Activated B cell treated with CpG ODN at 0.5 μM for 24 hours (primary cell): ENCODE data around the gene SP3. TPM values are rescaled to one million over a fixed set of nuclear protein-coding genes. Genes with fewer than 3 reads are reported as not detected.

Source experiments
- ATAC-seq: fragments of 200-7000 bp; cut with Tn5 transposase; one replicate; pipeline ENCODE4 v1.10.0; 2021; ENCODE audit warnings: low read depth, mild to moderate bottlenecking, moderate library complexity
- CTCF ChIA-PET: fragments of 350-600 bp; sonication (Branson Sonifier 250); formaldehyde crosslinking; loops from one replicate; lab custom pipeline; 2021; ENCODE audit warnings: antibody characterized with exemption; lab: Charles Lee
- POLR2A ChIA-PET: fragments of 350-600 bp; sonication (Branson Sonifier 250); formaldehyde crosslinking; loops from one replicate; lab custom pipeline; 2021; ENCODE audit warnings: antibody characterized with exemption; lab: Charles Lee
- DNase-seq: peaks from one replicate; pipeline ENCODE4 v3.0.0; 2022
- H3K27ac Mint-ChIP-seq: one replicate; pipeline ENCODE4 v1.8.0; 2020; ENCODE audit warnings: mixed read lengths
- H3K27me3 Mint-ChIP-seq: one replicate; pipeline ENCODE4 v1.8.0; 2021; ENCODE audit warnings: mixed read lengths
- H3K36me3 Mint-ChIP-seq: one replicate; pipeline ENCODE4 v1.8.0; 2021; ENCODE audit warnings: low read depth, mixed read lengths
- H3K4me1 Mint-ChIP-seq: one replicate; pipeline ENCODE4 v1.8.0; 2021; ENCODE audit warnings: mixed read lengths
- H3K4me3 Mint-ChIP-seq: one replicate; pipeline ENCODE4 v1.8.0; 2020; ENCODE audit warnings: mild to moderate bottlenecking, mixed read lengths
- H3K9me3 Mint-ChIP-seq: one replicate; pipeline ENCODE4 v1.8.0; 2020; ENCODE audit warnings: mixed read lengths
- intact Hi-C: fragments of 100-400 bp; cut with micrococcal nuclease; formaldehyde crosslinking; loops from one replicate; pipeline ENCODE4 v1.15.1; 2024
- total RNA-seq: library from RNA; stranded (reverse); gene quantifications from 2 replicates; pipeline ENCODE4 v1.2.3, GENCODE V29; 2022
- TF ChIP-seq, protein P1 (sequence below): fragments of 200-600 bp; IDR thresholded peaks from one replicate; pipeline ENCODE4 v1.8.0; 2022; ENCODE audit warnings: antibody characterized with exemption, mild to moderate bottlenecking

Gene SP3
- total RNA-seq, 1 donor from 2014 or later = 139 TPM

DNA sequence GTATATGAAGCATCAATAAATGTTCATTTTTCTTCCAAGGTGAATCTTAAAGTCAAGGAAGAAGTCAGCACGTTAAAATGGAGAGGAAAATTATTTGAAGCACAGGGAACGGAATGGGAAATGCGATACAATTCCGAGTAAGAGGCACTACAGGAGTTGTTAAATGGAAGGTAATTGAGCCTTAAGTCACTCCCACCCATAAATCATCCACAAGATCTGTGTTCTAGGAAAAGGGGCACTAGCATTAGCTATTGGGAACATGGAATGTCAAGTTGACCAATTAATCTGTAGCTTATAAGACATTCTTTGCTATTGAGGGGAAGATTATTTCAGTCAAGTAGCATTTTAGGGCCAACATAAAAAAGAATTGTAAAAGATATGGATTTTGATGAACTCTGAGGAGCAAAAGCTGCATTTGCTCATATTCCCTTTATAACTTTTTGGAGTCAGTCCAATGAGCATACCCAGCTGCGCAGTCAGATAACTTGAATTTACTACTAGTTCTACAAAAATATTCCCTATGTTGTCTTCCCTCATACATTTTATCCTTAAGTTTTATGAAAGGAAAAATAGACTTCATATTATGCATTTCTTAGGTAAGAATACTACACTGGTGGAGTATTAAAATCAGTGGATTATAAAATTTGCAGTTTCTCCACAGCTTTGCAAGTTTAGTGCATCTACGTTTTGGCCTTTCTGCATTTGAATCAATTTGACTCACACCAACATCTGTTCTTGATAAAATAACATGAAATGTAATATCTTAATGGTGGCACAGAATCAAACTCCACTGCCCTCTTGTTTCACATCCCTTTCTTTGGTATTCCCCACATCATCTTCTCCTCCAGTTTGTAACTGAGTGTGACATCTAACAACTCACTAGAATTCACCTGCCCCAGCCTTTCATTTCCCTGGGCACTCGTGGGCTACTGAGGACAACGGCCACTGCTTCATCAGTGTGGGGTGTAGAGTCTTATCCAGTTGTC is 95.6 kb downstream of the SP3 start:
- Mint-ChIP-seq H3K9me3 (no peaks in the 10 kb centered on the region), H3K4me1 (peaks cover 34% of the 10 kb centered on the region)
- no peak for DNase-seq

DNA sequence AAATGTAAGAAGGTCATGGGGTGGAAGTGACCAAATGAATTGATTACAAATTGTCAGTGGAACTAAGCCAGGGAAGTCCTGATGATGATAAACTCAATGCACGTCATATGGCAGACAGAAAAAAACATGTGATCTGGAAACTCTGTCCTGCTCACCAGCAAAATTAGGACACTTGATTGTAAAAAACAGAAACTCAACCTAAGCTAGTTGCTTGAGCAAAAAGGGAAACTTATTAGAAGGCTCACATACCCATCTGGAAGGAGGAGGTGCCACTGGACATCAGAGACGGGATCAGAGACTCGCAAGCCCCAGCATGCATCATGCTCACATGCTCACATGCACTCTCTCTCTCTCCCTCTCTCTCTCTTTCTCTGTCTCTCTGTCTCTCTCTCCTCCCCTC is 96.8 kb downstream of the SP3 start:
- no peak for ATAC-seq
- DNase-seq = no peak
- Mint-ChIP-seq H3K4me1 (peaks cover 23% of the 10 kb centered on the region), H3K9me3 (no peaks in the 10 kb centered on the region), H3K36me3 (no peaks in the 10 kb centered on the region), H3K27me3 (peaks cover 22% of the 10 kb centered on the region), H3K4me3 (no peak overlapping the region), H3K27ac (peak overlapping the region; percentile 8)
- POLR2A ChIA-PET = interaction anchor here (0.6 kb wide), 1 partner anchor 16 kb away, joined by 3 read pairs; no protein-coding TSS in a partner anchor
- TF ChIP-seq, protein P1, sequence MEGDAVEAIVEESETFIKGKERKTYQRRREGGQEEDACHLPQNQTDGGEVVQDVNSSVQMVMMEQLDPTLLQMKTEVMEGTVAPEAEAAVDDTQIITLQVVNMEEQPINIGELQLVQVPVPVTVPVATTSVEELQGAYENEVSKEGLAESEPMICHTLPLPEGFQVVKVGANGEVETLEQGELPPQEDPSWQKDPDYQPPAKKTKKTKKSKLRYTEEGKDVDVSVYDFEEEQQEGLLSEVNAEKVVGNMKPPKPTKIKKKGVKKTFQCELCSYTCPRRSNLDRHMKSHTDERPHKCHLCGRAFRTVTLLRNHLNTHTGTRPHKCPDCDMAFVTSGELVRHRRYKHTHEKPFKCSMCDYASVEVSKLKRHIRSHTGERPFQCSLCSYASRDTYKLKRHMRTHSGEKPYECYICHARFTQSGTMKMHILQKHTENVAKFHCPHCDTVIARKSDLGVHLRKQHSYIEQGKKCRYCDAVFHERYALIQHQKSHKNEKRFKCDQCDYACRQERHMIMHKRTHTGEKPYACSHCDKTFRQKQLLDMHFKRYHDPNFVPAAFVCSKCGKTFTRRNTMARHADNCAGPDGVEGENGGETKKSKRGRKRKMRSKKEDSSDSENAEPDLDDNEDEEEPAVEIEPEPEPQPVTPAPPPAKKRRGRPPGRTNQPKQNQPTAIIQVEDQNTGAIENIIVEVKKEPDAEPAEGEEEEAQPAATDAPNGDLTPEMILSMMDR = no peak
- CTCF ChIA-PET = no interaction called here
- intact Hi-C loops = no loop called here

More for the DNA sequence above, 95.6 kb downstream of the SP3 start:
- H3K4me3 Mint-ChIP-seq = no peak overlapping the region
- ChIA-PET POLR2A (no interaction called here), CTCF (no interaction called here)
- ATAC-seq = no peak
- peaks cover 19% of the 10 kb centered on the region for H3K27me3 Mint-ChIP-seq
- TF ChIP-seq, protein P1 = no peak
- no peaks in the 10 kb centered on the region for H3K36me3 Mint-ChIP-seq
- intact Hi-C loops = no loop called here
- H3K27ac Mint-ChIP-seq = no peak overlapping the region

DNA sequence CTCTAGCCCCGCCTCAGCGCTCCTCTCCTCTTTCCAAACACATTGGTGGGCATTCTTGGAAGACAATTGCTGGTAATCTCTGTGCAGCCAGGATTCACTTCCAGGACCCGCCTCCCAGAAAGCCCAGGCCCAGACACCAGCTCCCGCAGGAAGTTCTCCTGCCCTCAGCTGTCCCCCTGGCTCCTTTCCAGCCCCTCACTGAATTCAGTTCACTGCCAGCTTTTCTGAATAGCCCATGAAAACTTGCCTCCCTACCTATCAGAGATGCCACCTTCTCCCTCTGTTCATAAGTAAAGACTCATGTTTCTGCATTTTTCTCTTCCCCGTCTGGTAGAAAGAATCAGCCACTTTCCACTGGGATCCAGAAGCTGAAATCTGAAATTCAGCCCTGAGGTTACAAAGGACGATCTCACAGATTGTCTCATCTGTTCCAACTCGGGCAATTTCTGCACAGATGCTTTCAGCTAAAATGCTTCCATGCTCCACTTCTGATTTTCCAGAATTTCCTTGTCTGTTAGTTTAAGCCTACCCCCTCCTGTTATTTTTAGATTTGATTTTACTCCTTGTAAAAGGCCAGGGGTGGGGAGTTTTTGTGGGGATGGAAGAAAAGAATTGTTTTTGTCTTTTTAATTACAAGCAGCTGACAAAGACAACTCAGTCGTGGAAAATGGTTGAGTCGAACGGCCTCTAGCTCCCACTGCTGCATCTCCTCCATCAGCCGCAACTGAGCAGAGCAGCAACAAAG is 98.1 kb downstream of the SP3 start:
- TF ChIP-seq, protein P1 = no peak
- ATAC-seq = no peak
- H3K27ac Mint-ChIP-seq = no peak overlapping the region
- no peaks in the 10 kb centered on the region for H3K36me3 Mint-ChIP-seq
- CTCF ChIA-PET = no interaction called here
- peaks cover 19% of the 10 kb centered on the region for H3K27me3 Mint-ChIP-seq
- DNase-seq = no peak
- peaks cover 20% of the 10 kb centered on the region for H3K4me1 Mint-ChIP-seq
- intact Hi-C loops = no loop called here
- no peak overlapping the region for H3K4me3 Mint-ChIP-seq
- POLR2A ChIA-PET = no interaction called here
- no peaks in the 10 kb centered on the region for H3K9me3 Mint-ChIP-seq

DNA sequence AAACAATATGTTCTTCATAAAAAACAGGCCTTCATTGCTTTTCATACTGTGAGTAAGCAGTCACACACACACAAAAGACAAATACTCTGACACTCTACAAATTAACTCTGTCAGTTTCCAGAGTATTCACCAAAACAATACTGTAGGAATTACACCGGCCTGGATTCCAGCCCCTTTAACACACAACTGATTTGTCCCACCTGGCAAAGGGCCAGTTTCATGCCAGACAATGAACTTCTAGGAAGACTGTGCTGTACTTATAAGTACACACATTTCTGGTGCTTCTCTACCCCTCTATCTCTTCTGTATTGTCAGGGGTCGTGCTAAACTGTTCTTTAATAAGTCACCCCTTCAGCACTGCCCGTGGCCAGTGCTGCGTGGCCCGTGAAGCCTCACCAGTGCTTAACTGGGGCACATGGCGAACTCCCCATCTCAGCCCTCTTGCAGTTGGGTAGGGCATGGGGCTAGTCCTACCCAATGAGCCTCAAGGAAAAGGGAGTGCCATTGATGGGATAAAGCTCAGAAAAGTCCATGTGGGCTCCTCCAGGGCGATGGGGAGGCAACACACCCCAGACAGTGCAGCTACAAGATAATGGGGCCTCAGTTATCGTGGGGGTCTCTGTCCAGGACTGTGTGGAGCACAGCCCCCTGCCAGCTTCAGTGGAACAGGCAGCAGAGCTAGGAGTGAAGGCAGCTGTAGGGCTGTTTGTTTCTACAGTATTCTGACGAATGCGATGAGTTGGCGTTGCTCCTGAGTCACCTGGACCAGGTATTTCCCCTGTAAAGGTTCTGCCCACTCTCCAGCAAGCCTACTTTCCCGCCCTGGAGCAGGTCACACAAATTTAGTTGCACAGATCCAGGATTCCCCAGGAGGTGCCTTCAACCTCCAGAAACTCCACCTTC is 99.0 kb downstream of the SP3 start:
- no peak for DNase-seq
- intact Hi-C loops = no loop called here
- H3K9me3 Mint-ChIP-seq = no peaks in the 10 kb centered on the region
- no peak for ATAC-seq
- H3K4me3 Mint-ChIP-seq = no peak overlapping the region
- TF ChIP-seq, protein P1 = no peak
- H3K36me3 Mint-ChIP-seq = no peaks in the 10 kb centered on the region
- H3K27ac Mint-ChIP-seq = no peak overlapping the region
- peaks cover 13% of the 10 kb centered on the region for H3K27me3 Mint-ChIP-seq
- ChIA-PET POLR2A (no interaction called here), CTCF (no interaction called here)
- peaks cover 19% of the 10 kb centered on the region for H3K4me1 Mint-ChIP-seq
